ENCODE measurements around the gene NFATC2. TPM values are rescaled to one million over a fixed set of nuclear protein-coding genes. Genes with fewer than 3 reads are reported as not detected.

The NFATC2 gene
- total RNA-seq, 6 experiments from 2014 or later, result 3.9 to 7.1 (median 4.7) TPM

GRCh38 chr20:51525241-51526105, 17.0 kb downstream of the NFATC2 start:
- Histone ChIP-seq H3K36me3 (no peaks in the 10 kb centered on the region), H3K27me3 (no peaks in the 10 kb centered on the region), H3K27ac (no peak overlapping the region), H3K9me3 (no peaks in the 10 kb centered on the region), H3K4me1 (no peaks in the 10 kb centered on the region), H3K4me3 (no peak overlapping the region)
- ATAC-seq (peak; percentile 54 to 76 (median 64)), DNase-seq (peak in 1 of 3 donors; percentile 45)
- TF ChIP-seq CTCF (IDR thresholded peaks at IDR 0.05) (no peak), POLR2A (IDR thresholded peaks at IDR 0.05) (no peak)
- 54% methylated on average over 12 of the region's 20 CpGs for WGBS (ENCODE audit: insufficient coverage, low coverage, low lambda C conversion rate, missing lambda C conversion rate)
- intact Hi-C loops (cut with DNase I), result no loop called here

GRCh38 chr20:51523276-51524013, 19.1 kb downstream of the NFATC2 start:
- 98% methylated on average over 21 of the region's 64 CpGs for WGBS (ENCODE audit: insufficient coverage, low coverage, low lambda C conversion rate, missing lambda C conversion rate)
- Histone ChIP-seq H3K36me3 (peaks cover 0 to 3% (median 0%) of the 10 kb centered on the region in 4 donors), H3K4me3 (no peak overlapping the region), H3K27me3 (no peaks in the 10 kb centered on the region), H3K9me3 (no peaks in the 10 kb centered on the region), H3K4me1 (no peaks in the 10 kb centered on the region), H3K27ac (no peak overlapping the region)
- intact Hi-C loops (cut with DNase I), result no loop called here
- no peak for ATAC-seq
- no peak for DNase-seq
- TF ChIP-seq CTCF (IDR thresholded peaks at IDR 0.05) (no peak), POLR2A (IDR thresholded peaks at IDR 0.05) (no peak)

- Histone ChIP-seq H3K36me3 (peaks cover 0 to 3% (median 0%) of the 10 kb centered on the region in 4 donors), H3K27me3 (no peaks in the 10 kb centered on the region), H3K4me1 (no peaks in the 10 kb centered on the region), H3K27ac (no peak overlapping the region), H3K9me3 (no peaks in the 10 kb centered on the region), H3K4me3 (no peak overlapping the region)
- TF ChIP-seq CTCF (IDR thresholded peaks at IDR 0.05) (no peak), POLR2A (IDR thresholded peaks at IDR 0.05) (no peak)
- intact Hi-C loops (cut with DNase I), result no loop called here
- ATAC-seq, result no peak
- DNase-seq, result no peak
- 89% methylated on average over 6 of the region's 9 CpGs for WGBS (ENCODE audit: insufficient coverage, low coverage, low lambda C conversion rate, missing lambda C conversion rate)
Observed at GRCh38 chr20:51522207-51522606, 20.3 kb downstream of the NFATC2 start.

- no peaks in the 10 kb centered on the region for H3K27me3 ChIP-seq
- H3K36me3 ChIP-seq, result peaks cover 0 to 17% (median 0%) of the 10 kb centered on the region in 4 donors
- ATAC-seq (no peak), DNase-seq (no peak)
- intact Hi-C loops (cut with DNase I), result no loop called here
- no peak overlapping the region for H3K4me3 ChIP-seq
- H3K4me1 ChIP-seq, result no peaks in the 10 kb centered on the region
- no peak overlapping the region for H3K27ac ChIP-seq
- TF ChIP-seq CTCF (IDR thresholded peaks at IDR 0.05) (no peak), POLR2A (IDR thresholded peaks at IDR 0.05) (no peak)
- WGBS (ENCODE audit: insufficient coverage, low coverage, low lambda C conversion rate, missing lambda C conversion rate), result 100% methylated on average over 1 of the region's 2 CpGs
- no peaks in the 10 kb centered on the region for H3K9me3 ChIP-seq
Observed at GRCh38 chr20:51517839-51518238, 24.7 kb downstream of the NFATC2 start.
